OCI-LY1 (cell line): Measurements from ENCODE around the gene EEPD1.

Experiments
- CTCF ChIP-seq: fragments of 200-600 bp; sonication (generic), shearing (Covaris generic); IDR thresholded peaks from 2 replicates; pipeline ENCODE4 v1.5.1; 2017; ENCODE audit warnings: mild to moderate bottlenecking, antibody characterized with exemption, low read length, moderate library complexity, mixed read lengths
- EZH2 ChIP-seq: fragments of 200-600 bp; sonication (generic), shearing (Covaris generic); IDR thresholded peaks from 2 replicates; pipeline ENCODE4 v1.8.0; 2017; ENCODE audit warnings: borderline replicate concordance, mixed run types, mild to moderate bottlenecking, antibody characterized with exemption, low read length, moderate library complexity, mixed read lengths

- no peak for TF ChIP-seq CTCF
- TF ChIP-seq EZH2: no peak
These were observed 120.8 kb downstream of the EEPD1 start for GRCh38 chr7:36273836-36274235.
